GM21515 (cell line): ENCODE results near the gene TTLL13.
A peak's percentile ranks its signal among the peaks of the same experiment; 100 is the strongest.
"Not testable (repeated sequence)": the region's sequence is repeated elsewhere in the genome, so short reads cannot be mapped to it uniquely, and the experiment has no call there.

ENCODE experiments used
- ATAC-seq: cut with Tn5 transposase; IDR thresholded peaks from one replicate; pipeline ENCODE4 v1.9.1; 2021; ENCODE audit not compliant: unreplicated experiment

TTLL13 gene

GRCh38 chr15:90234096-90234988 lies 15.0 kb upstream of the TTLL13 start, which contains the start of gene GDPGP1:
Gene GDPGP1, plus strand, starts transcription at chr15:90234209. Its CDS starts 6,700 bp downstream, at chr15:90240909.
- ATAC-seq = peak; percentile 58

DNA sequence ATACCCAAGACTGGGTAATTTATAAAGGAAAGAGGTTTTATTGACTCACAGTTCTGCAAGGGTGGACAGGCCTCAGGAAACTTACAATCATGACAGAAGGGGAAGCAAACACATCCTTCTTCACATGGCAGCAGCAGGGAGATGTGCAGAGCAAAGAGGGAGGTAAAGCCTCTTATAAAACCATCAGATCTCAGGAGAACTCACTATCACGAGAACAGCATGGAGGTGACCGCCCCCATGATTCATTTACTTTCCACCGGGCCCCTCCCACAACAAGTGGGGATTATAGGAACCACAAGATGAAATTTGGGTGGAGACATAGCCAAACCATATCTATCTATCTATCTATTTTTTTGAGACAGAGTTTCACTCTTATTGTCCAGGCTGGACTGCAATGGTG lies 10.0 kb upstream of the TTLL13 start:
- no peak for ATAC-seq

GRCh38 chr15:90240856-90241255 lies 8.5 kb upstream of the TTLL13 start:
- no peak for ATAC-seq

GRCh38 chr15:90241343-90242192 lies 7.8 kb upstream of the TTLL13 start:
- ATAC-seq = no peak

DNA sequence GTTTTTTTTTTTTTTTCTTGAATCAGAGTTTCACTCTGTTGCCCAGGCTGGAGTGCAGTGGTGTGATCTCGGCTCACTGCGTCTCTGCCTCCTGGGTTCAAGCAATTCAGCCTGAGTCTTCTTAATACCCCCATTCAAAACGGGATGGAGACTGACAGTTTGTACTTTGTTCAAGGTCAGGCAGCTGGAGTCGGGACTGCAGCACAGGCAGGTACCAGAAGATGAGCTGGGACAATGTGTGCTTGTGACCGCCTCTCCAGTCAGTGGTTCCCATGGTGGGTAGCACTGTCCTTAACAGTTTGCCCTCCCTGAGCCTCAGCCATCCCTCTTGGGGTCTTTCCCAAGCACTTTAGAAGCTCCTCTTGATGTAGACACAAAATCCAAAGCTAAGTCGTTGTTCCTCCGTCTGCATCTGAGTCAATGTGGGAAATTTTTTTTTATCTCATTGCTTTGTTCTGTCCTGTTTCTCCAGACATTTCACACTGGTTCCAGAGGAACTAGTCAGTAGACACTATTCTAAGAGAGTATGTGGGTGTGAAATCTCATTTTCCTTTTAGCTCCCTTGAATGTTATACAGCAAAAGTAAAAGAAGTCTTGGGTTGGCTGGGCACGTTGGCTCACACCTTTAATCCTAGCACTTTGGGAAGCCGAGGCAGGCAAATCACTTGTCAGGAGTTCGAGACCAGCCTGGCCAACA lies 5.3 kb upstream of the TTLL13 start:
- no peak for ATAC-seq

- ATAC-seq = no peak
Observed at GRCh38 chr15:90248789-90249202, 560 bp upstream of the TTLL13 start.

DNA sequence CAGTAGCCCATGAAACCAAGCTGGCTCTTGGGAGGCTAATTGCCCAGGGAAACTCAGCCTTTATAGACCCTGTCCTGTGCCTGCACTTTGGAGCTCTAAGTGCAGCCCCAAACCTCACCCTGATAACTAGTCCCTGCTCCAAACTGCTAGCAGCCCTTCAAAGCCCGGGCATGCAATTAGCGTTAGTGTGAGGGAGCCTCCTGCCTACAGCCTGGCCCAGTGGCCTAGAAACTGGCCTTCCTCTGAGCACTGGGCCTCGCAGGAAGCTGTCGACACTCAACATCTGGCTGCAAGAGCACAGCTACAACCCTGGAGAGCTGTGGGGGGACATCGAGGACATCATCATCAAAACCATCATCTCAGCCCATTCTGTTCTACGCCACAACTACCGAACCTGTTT lies 8.4 kb downstream of the TTLL13 start:
- no peak for ATAC-seq

DNA sequence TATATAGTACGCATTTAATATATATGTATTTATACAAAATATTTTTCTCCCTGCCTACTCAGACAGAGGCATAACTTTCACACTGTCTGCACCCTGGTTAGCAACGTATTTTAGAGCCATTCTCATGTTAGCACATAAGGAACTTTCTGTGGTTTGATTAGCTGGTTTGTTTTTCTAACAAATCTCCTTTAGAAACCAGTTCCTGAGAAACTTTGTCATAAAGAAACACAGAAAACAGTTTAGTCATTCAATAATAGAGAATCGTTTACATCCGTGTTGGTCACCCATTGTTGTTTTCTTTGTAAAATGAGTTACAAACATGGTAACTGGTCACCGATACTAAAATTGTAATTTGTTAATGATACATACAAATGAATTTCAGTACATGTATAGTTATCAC lies 10.2 kb downstream of the TTLL13 start:
- peak; percentile 74 for ATAC-seq

DNA sequence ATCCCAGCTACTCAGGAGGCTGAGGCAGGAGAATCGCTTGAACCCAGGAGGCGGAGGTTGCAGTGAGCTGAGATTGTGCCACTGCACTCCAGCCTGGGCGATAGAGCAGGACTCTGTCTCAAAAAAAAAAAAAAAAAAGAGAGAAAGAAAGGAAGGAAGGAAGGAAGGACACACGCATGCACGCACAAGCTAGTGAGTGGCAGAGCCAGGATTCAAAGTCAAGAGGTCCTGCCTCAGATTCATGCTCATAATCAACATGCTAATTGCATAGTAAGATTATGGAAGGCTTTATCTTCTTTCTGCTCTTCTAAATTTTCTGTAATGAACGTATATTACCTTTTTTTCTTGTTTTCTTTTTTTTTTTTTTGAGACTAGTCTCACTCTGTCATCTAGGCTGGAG lies 11.4 kb downstream of the TTLL13 start:
- ATAC-seq = not testable (repeated sequence)

DNA sequence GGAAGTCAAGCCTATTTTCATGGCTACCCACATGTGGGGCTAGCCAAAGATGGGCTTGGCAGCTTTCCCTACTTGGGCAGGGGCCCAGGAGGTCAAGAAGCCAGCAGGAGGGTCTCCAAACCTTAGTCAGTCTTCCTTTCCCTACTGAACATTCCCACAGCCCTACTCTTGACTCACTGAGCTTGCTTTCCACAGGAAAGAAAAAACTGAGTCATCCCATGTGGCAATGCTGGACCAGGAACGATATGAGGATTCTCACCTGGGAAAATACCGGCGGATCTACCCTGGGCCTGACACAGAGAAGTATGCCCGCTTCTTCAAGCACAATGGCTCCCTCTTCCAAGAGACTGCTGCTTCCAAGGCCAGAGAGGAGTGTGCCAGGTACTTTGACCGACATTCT lies 12.5 kb downstream of the TTLL13 start:
- no peak for ATAC-seq

- no peak for ATAC-seq
Observed at GRCh38 chr15:90262426-90262825, 13.1 kb downstream of the TTLL13 start.

- no peak for ATAC-seq
Observed at GRCh38 chr15:90264671-90265070, 15.3 kb downstream of the TTLL13 start.

GRCh38 chr15:90265271-90266060 lies 16.1 kb downstream of the TTLL13 start, which contains the start of gene NGRN:
Gene NGRN, plus strand, starts transcription at chr15:90265672. Its CDS starts 41 bp downstream, at chr15:90265713.
- ATAC-seq = peak; percentile 89

GRCh38 chr15:90266061-90266431 lies 16.7 kb downstream of the TTLL13 start:
- ATAC-seq = peak; percentile 6

- no peak for ATAC-seq
Observed at GRCh38 chr15:90266485-90266884, 17.1 kb downstream of the TTLL13 start.

DNA sequence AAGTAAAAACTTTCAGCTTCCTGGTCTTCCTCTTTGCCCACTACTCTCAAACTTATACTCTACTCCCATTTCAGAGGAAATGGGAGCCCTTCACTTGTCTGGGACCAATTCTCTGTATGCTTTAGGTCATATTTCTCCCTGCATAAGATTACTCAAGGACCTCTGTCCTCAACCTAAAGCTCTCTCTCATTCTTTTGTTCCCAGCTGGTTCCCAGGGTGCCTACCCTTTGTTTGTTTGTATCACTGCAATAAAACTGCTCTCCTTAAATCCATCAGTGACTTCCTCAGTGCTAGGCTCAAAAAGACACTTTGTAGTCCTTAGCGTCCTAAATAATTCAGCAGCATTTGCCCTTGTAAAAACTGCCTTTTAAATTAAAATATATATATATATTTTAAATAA lies 19.1 kb downstream of the TTLL13 start:
- no peak for ATAC-seq

DNA sequence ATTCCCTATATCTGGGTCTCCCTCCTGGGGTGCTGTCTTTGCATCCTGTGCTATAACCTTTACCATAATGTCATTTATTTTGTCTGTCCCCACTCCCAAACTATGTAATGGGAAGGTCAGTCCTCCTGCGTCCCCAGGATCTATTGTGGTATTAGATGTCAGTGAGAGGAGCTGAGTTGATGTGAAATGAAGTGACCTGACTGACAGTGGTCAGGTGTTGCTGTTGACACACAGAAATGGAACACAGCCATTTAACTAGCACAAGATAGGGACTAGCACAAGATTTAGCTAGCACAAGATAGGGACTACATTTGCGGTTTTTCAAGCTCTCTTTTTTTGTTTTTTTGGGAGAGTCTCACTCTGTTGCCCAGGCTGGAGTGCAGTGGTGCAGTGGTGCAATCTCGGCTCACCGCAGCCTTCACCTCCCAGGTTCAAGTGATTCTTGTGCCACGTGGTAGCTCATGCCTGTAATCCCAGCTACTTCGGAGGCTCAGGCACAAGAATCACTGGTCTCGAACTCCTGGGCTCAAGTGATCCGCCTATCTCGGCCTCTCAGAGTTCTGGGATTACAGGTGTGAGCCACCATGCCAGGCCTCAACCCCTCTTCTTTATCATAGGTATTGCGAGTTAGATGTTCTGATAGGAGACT lies 21.3 kb downstream of the TTLL13 start:
- no peak for ATAC-seq

- no peak for ATAC-seq
Observed at GRCh38 chr15:90271459-90272166, 22.3 kb downstream of the TTLL13 start.

GRCh38 chr15:90278467-90278866 lies 29.1 kb downstream of the TTLL13 start:
- not testable (repeated sequence) for ATAC-seq
